Tibial nerve (tissue), 4 donors: Measurements from ENCODE around the gene PFKFB3.
"Not testable (repeated sequence)": the region's sequence is repeated elsewhere in the genome, so short reads cannot be mapped to it uniquely, and the experiment has no call there.

Experiments
- EP300 ChIP-seq, 2 donors: sonication (generic); formaldehyde crosslinking; IDR thresholded peaks; one replicate each; pipeline ENCODE4 v1.6.1; 2017; ENCODE audit warnings: antibody characterized with exemption in 2 of 2, mild to moderate bottlenecking in 1 of 2
- POLR2A ChIP-seq, 2 donors: fragments of 450-650 bp; IDR thresholded peaks; one replicate each; pipeline ENCODE4 v1.6.1; 2017; ENCODE audit warnings: antibody characterized with exemption in 2 of 2, mild to moderate bottlenecking in 2 of 2, moderate library complexity in 2 of 2
- TF ChIP-seq, protein P1 (sequence below), 5 experiments: fragments of 200-600 bp in 3 of 5; fragments of 450-650 bp in 2 of 5; sonication (generic) in 3 of 5; IDR thresholded peaks; one replicate each; pipeline ENCODE4 v1.5.1; 2016 to 2019; ENCODE audit warnings: antibody characterized with exemption in 5 of 5, mild to moderate bottlenecking in 3 of 5, moderate library complexity in 2 of 5

DNA sequence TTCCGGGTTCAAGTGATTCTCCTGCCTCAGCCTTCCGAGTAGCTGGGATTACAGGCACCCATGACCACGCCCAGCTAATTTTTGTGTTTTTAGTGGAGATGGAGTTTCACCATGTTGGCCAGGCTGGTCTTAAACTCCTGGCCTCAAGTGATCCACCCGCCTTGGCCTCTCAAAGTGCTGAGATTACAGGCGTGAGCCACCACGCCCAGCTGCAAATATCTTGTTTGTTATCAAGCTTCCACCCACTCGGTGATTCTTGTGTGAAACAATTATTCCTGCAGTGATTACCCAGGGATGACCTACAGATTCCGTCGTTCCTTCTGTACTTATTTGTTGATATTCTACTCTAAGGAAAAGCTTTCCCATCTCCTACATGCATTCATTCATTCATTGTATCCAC lies 12.7 kb upstream of the PFKFB3 start:
- TF ChIP-seq, protein P1, sequence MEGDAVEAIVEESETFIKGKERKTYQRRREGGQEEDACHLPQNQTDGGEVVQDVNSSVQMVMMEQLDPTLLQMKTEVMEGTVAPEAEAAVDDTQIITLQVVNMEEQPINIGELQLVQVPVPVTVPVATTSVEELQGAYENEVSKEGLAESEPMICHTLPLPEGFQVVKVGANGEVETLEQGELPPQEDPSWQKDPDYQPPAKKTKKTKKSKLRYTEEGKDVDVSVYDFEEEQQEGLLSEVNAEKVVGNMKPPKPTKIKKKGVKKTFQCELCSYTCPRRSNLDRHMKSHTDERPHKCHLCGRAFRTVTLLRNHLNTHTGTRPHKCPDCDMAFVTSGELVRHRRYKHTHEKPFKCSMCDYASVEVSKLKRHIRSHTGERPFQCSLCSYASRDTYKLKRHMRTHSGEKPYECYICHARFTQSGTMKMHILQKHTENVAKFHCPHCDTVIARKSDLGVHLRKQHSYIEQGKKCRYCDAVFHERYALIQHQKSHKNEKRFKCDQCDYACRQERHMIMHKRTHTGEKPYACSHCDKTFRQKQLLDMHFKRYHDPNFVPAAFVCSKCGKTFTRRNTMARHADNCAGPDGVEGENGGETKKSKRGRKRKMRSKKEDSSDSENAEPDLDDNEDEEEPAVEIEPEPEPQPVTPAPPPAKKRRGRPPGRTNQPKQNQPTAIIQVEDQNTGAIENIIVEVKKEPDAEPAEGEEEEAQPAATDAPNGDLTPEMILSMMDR (IDR thresholded peaks at IDR 0.05) = not testable (repeated sequence)
- TF ChIP-seq POLR2A, EP300 (IDR thresholded peaks at IDR 0.05): not testable (repeated sequence)
